GM12874 (cell line): ENCODE results near the gene OR14K1.

Source experiments
- CTCF ChIP-seq: IDR thresholded peaks from 2 replicates; pipeline ENCODE4 v1.5.1; 2011; ENCODE audit warnings: low read depth, mild to moderate bottlenecking, control low read depth, low read length, moderate library complexity; ENCODE audit not compliant: insufficient read depth

The OR14K1 gene

GRCh38 chr1:247738315-247738714, at the start of gene OR14K1:
Gene OR14K1 (plus strand): TSS chr1:247738615. CDS start chr1:247738615, 0 bp downstream.
- TF ChIP-seq CTCF, result no peak

GRCh38 chr1:247701338-247701737, 37.1 kb upstream of the OR14K1 start:
- no peak for TF ChIP-seq CTCF

- TF ChIP-seq CTCF, result no peak
These were observed 24.7 kb upstream of the OR14K1 start for GRCh38 chr1:247713753-247714152.

GRCh38 chr1:247716546-247716945, 21.9 kb upstream of the OR14K1 start, which contains the start of gene OR6F1:
Gene OR6F1 (minus strand): TSS chr1:247716646. CDS start chr1:247712755, 3,891 bp downstream.
- no peak for TF ChIP-seq CTCF

GRCh38 chr1:247721222-247721621, 17.2 kb upstream of the OR14K1 start:
- TF ChIP-seq CTCF, result no peak

- TF ChIP-seq CTCF, result no peak
These were observed 2.3 kb downstream of the OR14K1 start for GRCh38 chr1:247740721-247741120.

- TF ChIP-seq CTCF, result no peak
These were observed 3.3 kb downstream of the OR14K1 start for GRCh38 chr1:247741756-247742155.
